OCI-LY7 (cell line): Measurements from ENCODE around the gene INPP5K. TPM values are rescaled to one million over a fixed set of nuclear protein-coding genes. Genes with fewer than 3 reads are reported as not detected.
A peak's percentile ranks its signal among the peaks of the same experiment; 100 is the strongest.

Experiments used
- BruUV-seq: library from RNA; stranded (reverse); fragments of 400-500 nt; replicated peaks from 2 replicates; lab custom pipeline; 2021; lab: Mats Ljungman, UMichigan
- CTCF ChIA-PET: fragments of 300-600 bp; sonication (Branson Sonifier 250); formaldehyde crosslinking; loops from one replicate; lab custom pipeline; 2022; ENCODE audit warnings: antibody characterized with exemption; ENCODE audit not compliant: unreplicated experiment; lab: Charles Lee
- POLR2A ChIA-PET: fragments of 300-600 bp; sonication (Branson Sonifier 250); formaldehyde crosslinking; loops from one replicate; lab custom pipeline; 2022; ENCODE audit warnings: antibody characterized with exemption; lab: Charles Lee
- DNase-seq: peaks from one replicate; pipeline ENCODE4 v3.0.0-alpha.2; 2015; ENCODE audit warnings: low spot score
- H2AFZ ChIP-seq: fragments of 200-600 bp; sonication (generic), shearing (Covaris generic); 2 replicates; pipeline ENCODE4 v1.6.1; 2014; ENCODE audit warnings: mild to moderate bottlenecking, antibody characterized with exemption, low read length, moderate library complexity
- H3K27ac ChIP-seq: fragments of 200-600 bp; sonication (generic); 2 replicates; pipeline ENCODE4 v1.5.1; 2014; ENCODE audit warnings: mixed run types, low read depth, mild to moderate bottlenecking, moderate library complexity, low read length, inconsistent platforms; ENCODE audit not compliant: poor library complexity, severe bottlenecking
- H3K36me3 ChIP-seq: fragments of 200-600 bp; sonication (generic); 2 replicates; pipeline ENCODE4 v1.6.1; 2014; ENCODE audit warnings: mild to moderate bottlenecking, antibody characterized with exemption, low read length, moderate library complexity, mixed read lengths; ENCODE audit not compliant: insufficient read depth
- H3K4me1 ChIP-seq: fragments of 200-600 bp; sonication (generic); 2 replicates; pipeline ENCODE4 v1.5.1; 2014; ENCODE audit warnings: mild to moderate bottlenecking, low read length; ENCODE audit not compliant: insufficient read depth, poor library complexity, severe bottlenecking
- H3K4me2 ChIP-seq: fragments of 200-600 bp; sonication (generic); 2 replicates; pipeline ENCODE4 v1.6.1; 2014; ENCODE audit warnings: mild to moderate bottlenecking, low read length
- H3K4me3 ChIP-seq: fragments of 200-600 bp; sonication (generic); 2 replicates; pipeline ENCODE4 v1.5.1; 2014; ENCODE audit warnings: mild to moderate bottlenecking, low read depth, low read length; ENCODE audit not compliant: poor library complexity, severe bottlenecking
- H3K79me2 ChIP-seq: fragments of 200-600 bp; sonication (generic); 2 replicates; pipeline ENCODE4 v1.6.1; 2016; ENCODE audit warnings: low read depth, mild to moderate bottlenecking, low read length, moderate library complexity, mixed read lengths; ENCODE audit not compliant: insufficient read depth
- H3K9me2 ChIP-seq: fragments of 200-600 bp; sonication (generic); 2 replicates; pipeline ENCODE4 v1.6.1; 2016; ENCODE audit warnings: mild to moderate bottlenecking, low read length, mixed read lengths; ENCODE audit not compliant: insufficient read depth
- H3K9me3 ChIP-seq: fragments of 200-600 bp; sonication (generic); 2 replicates; pipeline ENCODE4 v1.6.1; 2014; ENCODE audit warnings: mild to moderate bottlenecking, mixed run types, low read length, mixed read lengths
- H4K20me1 ChIP-seq: fragments of 200-600 bp; sonication (generic); 2 replicates; pipeline ENCODE4 v1.6.1; 2014; ENCODE audit warnings: mild to moderate bottlenecking, antibody characterized with exemption, low read length, moderate library complexity, mixed read lengths; ENCODE audit not compliant: insufficient read depth
- EZH2phosphoT487 ChIP-seq: fragments of 200-600 bp; sonication (generic); IDR thresholded peaks from 2 replicates; pipeline ENCODE4 v1.6.1; 2018; ENCODE audit warnings: low read depth, borderline replicate concordance, mild to moderate bottlenecking, mixed run types, antibody characterized with exemption, low read length, moderate library complexity, mixed read lengths
- intact Hi-C: fragments of 100-400 bp; cut with micrococcal nuclease; formaldehyde crosslinking; loops from one replicate; pipeline ENCODE4 v1.10.0; 2022; ENCODE audit not compliant: unreplicated experiment
- total RNA-seq, 2 experiments: library from RNA; depleted of rRNA in 1 of 2; stranded (reverse); fragments of >200 nt in 1 of 2; shearing (Covaris generic) in 1 of 2; gene quantifications; 2 replicates each; pipeline ENCODE4 v1.2.3, GENCODE V29; 2014 to 2022
- TF ChIP-seq, protein P1 (sequence below): fragments of 200-600 bp; sonication (generic); conservative IDR thresholded peaks from 2 replicates; pipeline ENCODE4 v1.5.1; 2014; ENCODE audit warnings: mild to moderate bottlenecking, antibody characterized with exemption, low read length, moderate library complexity, mixed read lengths

Gene INPP5K
- total RNA-seq, 2 experiments from 2014 or later, result 28.8 to 40.7 TPM

DNA sequence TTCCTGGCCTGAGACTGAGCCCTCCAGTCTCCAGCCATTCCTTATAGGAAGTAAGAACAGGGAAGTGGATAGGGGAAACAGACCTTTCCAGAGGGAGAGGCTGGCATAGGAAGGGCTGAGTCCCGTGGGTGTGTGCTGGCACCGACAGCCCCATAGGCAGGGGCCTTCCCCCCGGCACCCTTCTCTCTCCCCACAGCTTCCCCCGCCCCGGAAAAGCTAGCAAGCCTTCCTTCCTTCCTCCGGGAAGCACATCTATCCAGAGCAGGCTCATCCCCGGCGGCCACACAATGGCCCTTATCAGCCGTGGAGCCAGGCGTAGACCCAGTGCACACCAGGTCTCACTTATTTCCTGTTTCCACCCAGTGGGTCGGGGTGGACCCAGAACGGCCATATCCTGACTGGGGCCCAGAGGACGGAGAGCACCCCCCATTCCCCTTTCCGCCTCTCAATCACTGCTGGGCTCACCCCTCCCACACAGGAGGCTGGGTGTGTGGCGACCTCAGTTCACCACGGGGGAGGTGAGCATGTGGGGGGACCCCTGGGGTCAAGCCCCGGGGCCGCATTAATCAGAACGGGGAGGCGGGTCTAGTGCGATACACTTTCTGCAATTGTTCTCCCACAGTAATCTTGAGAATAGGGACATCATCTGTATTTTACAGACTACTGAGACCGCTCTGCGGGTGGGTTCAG, 23.0 kb downstream of the INPP5K start:
- intact Hi-C loops, result no loop called here
- no peaks in the 10 kb centered on the region for H4K20me1 ChIP-seq
- no peak for DNase-seq
- H3K27ac ChIP-seq, result no peak overlapping the region
- no TSS peak for BruUV-seq
- H3K4me1 ChIP-seq, result peaks cover 24% of the 10 kb centered on the region
- H3K9me2 ChIP-seq, result no peaks in the 10 kb centered on the region
- no peak overlapping the region for H2AFZ ChIP-seq
- no peak overlapping the region for H3K4me3 ChIP-seq
- no peaks in the 10 kb centered on the region; the same call in 1 of the 2 replicates for H3K79me2 ChIP-seq
- CTCF ChIA-PET, result no interaction called here
- H3K36me3 ChIP-seq, result no peaks in the 10 kb centered on the region
- POLR2A ChIA-PET, result no interaction called here
- no peaks in the 10 kb centered on the region for H3K9me3 ChIP-seq
- H3K4me2 ChIP-seq, result no peak overlapping the region
- TF ChIP-seq, protein P1, sequence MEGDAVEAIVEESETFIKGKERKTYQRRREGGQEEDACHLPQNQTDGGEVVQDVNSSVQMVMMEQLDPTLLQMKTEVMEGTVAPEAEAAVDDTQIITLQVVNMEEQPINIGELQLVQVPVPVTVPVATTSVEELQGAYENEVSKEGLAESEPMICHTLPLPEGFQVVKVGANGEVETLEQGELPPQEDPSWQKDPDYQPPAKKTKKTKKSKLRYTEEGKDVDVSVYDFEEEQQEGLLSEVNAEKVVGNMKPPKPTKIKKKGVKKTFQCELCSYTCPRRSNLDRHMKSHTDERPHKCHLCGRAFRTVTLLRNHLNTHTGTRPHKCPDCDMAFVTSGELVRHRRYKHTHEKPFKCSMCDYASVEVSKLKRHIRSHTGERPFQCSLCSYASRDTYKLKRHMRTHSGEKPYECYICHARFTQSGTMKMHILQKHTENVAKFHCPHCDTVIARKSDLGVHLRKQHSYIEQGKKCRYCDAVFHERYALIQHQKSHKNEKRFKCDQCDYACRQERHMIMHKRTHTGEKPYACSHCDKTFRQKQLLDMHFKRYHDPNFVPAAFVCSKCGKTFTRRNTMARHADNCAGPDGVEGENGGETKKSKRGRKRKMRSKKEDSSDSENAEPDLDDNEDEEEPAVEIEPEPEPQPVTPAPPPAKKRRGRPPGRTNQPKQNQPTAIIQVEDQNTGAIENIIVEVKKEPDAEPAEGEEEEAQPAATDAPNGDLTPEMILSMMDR, result no peak
- TF ChIP-seq EZH2phosphoT487, result no peak

DNA sequence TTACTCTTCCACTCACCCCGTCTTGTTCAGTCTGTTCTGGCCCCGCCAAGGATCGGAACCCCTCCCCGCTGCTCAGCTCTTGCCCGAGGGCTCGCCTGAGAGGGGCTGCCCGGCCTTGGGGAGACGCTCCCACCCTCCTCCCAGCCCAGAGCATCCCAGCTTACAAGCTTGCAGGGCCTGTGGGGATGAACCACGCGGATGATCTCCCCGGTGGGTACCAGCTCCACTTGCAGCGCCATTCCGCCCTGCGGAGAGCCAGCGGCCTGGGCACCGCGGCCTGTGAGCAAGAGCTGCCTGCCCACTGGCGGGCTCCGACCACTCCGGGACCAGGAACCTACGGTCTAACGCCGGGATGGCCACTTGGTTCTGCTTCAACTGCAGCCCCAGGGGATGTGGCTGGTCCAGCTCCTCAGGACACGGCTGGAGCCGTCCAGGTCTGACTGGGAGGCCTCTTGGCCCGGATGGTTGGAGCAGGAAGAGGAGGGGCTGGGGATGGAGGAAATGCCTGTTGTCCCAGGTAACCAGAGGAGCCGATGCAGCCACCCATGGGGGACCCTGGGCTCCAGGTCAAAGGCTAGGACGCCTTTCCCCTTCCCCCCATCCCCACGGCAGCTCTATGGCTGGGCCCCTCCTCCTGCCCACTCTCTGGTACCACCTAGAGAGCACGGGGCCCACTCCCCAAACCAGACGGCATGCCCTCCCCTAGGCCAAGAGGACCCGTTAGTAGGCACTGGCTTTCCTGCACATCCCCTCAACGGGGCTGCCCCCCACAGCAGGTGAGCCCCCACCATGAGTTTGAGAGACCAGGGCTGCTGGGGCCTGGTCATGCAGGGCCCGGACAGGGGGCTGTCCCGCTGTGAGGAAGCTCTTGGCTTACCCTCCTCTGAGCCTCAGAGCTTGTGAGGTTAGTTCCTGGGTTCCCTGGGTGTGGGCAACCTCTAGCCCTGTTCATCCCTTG, 23.9 kb downstream of the INPP5K start, which contains the start of gene MYO1C:
Gene MYO1C, minus strand, starts transcription at position 438 of the 958 bp plus-strand sequence. Its CDS starts 199 bp downstream, at position 239.
- peak within 1 kb of the TSS; percentile 64; the same call in 1 of the 2 replicates for H2AFZ ChIP-seq
- no peak for DNase-seq
- H3K4me2 ChIP-seq, result peak within 1 kb of the TSS; percentile 79
- no peaks in the 10 kb centered on the region for H3K36me3 ChIP-seq
- no peaks in the 10 kb centered on the region for H4K20me1 ChIP-seq
- H3K9me3 ChIP-seq, result no peaks in the 10 kb centered on the region
- CTCF ChIA-PET, result no interaction called here
- POLR2A ChIA-PET, result no interaction called here
- no TSS peak for BruUV-seq
- H3K79me2 ChIP-seq, result no peaks in the 10 kb centered on the region; the same call in 1 of the 2 replicates
- intact Hi-C loops, result no loop called here
- H3K4me3 ChIP-seq, result peak within 1 kb of the TSS; percentile 67
- H3K9me2 ChIP-seq, result no peaks in the 10 kb centered on the region
- H3K4me1 ChIP-seq, result peaks cover 29% of the 10 kb centered on the region
- H3K27ac ChIP-seq, result no peak within 1 kb of the TSS
- TF ChIP-seq EZH2phosphoT487, result no peak
- TF ChIP-seq, protein P1, result no peak
